ENCODE results near the gene CD9.
A peak's percentile ranks its signal among the peaks of the same experiment; 100 is the strongest.
"Not testable (repeated sequence)": the region's sequence is repeated elsewhere in the genome, so short reads cannot be mapped to it uniquely, and the experiment has no call there.

Gene CD9

DNA sequence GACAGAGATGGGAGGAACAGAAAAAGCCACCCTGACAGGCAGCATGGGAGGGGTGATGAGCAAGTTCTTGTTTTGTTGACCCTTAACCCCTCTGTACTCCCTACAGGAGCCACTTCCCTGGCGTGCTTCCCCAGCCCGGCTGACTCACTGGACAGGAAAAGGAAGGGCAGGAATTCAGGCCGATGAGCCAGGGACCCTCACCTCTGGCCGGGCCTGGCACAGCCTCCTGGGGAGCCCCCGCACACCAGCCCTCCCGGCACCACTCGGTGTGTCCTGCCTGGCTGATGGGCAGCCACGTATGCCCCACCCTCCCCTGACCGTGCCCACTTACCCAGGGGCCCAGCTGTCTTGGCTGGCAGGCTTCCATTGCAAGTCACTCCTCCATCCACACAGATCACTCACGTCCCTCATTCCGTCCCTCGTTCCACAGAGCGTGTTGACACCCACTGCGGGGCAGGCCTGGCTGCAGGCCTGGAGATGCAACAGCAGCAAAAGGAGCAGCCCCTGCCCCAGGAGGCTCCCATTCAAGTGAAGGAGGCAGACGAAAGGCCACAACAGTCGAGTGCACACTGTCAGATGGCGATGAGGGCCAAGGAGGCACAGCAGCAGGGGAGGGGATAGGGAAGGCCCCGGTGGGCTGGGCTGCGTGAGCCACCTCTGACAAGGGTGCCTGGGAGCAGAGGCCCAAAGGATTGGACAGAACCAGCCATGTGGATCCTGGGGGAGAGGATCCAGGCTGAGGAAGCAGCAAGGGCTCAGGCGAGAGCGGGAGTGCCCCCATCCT lies 19.7 kb upstream of the CD9 start:
- DNase-seq, result peak; percentile 54 to 82

DNA sequence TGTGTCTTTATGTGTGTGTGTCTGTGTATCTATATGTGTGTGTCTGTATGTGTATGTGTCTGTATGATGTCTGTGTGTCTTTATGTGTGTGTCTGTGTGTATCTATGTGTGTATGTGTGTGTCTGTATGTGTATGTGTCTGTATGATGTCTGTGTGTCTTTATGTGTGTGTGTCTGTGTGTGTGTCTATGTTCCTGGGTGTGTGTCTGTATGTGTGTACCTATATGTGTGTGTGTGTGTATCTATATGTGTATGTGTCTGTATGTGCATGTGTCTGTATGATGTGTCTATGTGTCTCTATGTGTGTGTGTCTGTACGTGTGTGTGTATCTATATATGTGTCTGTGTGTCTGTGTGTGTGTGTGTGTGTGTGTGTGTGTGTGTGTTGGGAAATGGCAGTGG lies 19.0 kb upstream of the CD9 start:
- DNase-seq, result no peak

DNA sequence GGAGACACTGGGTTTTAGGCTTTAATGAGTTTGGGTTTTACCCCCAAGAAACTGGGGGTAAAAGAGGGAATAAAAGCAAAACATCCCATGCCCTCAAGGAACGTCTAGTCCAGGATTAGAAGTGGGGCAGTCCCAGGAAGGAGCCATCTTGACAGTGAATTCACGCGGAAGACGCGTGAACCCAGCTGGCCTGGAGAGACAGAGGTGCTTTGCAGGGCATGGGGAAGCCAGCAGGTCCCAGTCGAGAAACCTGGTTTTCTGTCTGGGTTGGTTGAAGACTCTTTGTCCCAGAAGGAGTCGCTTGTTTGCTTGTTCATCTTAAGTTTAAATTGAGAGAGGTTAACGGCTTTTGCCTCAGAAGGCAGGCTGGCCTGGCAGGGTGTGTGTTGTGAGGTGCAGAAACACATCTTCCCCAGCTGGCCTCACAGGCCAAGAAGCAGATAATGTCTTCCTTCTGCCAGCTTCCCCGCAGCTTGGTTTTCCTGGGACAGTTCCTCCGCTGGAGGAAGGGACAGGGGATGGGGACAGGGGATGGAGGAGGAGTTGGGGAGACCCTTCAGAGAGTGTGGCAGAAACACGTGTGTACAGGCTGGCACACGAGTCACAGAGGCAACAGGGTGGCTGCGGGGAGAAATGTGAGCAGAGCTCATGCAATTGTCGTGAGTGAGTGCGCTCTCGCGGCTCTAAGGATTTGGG lies 18.5 kb upstream of the CD9 start:
- DNase-seq, result peak; percentile 80 to 87

DNA sequence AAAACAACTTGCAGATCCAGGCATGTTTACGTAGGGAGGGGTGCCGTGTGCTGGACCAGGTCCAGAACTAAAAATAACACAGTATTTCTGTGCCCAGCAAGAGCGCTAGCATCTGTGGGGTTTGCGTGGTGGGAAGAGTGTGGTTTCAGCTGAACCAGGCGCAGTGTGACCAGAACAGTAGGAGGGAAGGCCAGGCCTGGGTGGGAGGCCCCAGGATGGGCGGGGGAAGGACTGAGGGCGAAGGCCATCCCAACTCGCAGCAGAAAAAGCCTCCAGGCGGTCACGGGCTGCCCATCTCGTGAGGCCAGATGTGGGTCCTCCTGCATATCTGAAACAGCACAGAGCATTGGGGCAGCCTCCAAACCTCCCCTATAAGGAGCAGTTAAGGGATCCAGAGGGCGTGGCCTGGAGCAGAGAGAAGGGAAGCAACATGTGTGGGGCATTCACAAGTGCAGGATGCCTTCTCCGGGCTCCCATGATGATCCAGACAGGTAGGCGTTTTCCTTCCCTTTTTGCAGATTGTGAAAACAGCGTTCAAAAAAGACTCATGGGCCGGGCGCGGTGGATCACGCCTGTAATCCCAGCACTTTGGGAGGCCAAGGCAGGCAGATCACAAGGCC lies 17.8 kb upstream of the CD9 start:
- peak; percentile 90 to 94 for DNase-seq

DNA sequence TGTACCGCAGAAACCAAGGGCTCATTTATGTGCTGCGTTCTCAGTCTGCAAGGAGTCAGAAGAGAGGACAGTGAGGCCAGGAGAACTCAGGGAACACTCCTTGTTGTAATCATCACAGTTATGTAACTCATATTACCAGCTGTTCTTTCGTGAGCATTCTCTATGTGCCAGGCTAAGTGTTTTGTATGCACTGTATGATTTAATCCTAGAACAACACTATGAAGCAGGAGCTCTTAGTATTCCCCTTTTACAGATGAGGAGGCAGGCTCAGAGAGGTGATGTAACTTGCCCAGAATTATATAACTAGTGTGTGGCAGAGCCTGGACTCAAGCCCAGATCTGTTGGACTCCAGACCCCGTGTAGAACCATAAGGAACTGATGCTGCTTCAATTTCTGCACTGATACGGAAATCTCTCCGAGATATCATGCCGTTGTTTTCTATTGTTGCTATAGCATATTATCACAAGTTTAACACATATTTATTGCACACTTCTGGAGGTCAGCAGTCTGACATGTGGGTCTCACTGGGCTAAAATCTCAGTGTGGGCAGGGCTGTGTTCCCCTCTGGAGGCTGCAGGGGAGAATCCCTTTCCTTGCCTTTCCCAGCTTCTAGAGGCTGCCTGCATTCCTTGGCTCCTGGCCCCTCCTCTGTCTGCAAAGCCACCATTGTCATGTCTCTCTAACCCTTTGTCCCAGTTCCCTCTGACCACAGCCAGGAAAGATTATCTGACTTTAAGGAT lies 16.3 kb upstream of the CD9 start:
- DNase-seq, result peak; percentile 63 to 86

DNA sequence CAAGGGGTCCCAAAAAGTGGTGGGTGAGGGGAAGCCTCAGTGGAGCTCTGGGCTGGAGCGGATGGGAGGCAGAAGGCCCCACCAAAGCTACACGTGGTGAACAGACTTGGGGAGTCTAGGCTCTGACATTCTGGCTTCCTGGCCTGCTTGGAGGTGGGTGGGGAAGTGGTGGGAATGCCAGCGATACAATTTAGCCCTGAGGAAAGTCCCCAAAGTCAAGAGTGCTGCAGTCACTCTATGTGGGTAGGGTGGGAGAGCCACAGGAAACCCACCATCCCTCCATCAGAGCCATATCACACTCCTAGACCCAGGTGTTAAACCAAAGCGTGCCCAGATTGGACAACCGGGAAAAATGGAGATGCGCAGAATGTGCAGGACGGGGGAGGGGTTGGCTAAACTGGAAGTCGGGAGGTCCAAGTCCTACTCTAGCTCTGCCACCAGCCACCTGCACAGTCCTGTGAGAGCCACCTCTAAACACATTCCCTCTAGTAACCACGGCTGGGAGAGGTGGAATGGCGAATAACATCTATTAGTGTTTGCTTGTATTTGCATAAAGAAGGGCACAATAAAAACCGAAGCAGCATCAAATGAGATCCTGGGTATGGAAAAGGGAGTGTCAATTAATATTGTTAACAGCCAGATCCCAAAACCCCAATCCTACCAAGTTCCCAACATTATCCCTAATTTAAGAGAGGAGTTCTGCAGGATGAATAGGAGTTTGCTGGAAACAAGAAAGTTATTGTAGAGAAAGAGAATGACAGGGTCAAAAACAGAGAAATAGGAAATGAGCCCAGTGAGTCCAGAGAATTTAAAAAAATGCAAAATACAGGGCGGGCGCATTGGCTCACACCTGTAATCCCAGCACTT lies 14.0 kb upstream of the CD9 start:
- no peak for DNase-seq

DNA sequence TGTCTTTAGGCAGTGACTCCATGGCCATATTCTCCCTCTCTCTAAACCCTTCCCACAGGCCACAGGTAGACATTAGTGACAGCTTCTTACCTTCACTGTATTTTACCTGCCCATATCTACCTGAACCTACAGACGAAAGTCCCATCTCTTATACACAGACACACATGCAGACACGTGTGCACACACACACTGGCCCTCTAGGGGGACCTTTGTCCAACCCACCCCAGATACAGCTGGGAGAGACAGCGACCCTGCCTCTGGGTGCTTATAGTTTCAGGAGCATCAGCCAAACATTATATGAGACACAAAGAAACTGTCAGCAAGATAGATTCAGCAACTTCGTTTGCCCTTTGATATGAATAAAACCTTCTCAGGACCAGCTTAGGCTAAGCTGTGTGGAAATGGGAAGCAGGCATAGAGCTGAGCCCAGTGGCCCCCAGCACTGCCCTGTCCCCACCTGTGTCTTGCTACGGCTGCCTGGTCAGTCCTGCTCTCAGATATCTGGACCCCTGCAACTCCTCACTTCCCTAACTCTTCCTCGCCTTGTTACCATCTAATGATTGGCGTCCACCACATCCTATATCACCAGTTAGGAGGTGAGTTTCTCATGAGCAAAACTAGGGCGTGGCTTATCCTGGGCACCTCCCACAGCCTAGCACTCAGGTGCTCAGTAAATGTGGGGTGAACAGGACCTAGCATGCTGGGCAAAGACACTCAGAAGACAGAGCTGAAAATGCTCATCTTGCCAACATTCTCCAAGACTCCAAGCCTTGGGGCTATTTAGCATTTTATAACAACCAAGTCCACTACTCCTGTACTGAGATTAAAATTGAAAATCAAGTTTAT lies 12.0 kb upstream of the CD9 start:
- no peak for DNase-seq

DNA sequence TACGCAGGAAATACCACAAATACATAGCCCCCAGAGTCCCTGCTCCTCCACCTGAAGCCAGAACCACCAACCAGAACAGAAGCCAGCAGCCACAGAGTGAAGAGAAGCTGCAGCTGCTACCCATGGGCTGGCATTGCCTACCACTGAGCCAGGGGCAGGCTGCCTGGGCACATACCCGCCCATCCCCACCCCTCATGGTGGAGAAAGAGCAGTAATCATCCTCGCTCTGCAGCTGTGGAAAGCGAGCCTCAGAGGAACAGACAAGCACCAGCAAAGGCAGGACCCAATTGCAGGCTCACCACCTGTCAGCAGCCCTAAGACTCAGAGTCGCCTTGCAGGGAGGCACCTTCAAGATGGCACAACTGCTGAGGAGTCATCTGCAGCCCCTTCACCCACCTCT lies 11.2 kb upstream of the CD9 start:
- no peak for DNase-seq

DNA sequence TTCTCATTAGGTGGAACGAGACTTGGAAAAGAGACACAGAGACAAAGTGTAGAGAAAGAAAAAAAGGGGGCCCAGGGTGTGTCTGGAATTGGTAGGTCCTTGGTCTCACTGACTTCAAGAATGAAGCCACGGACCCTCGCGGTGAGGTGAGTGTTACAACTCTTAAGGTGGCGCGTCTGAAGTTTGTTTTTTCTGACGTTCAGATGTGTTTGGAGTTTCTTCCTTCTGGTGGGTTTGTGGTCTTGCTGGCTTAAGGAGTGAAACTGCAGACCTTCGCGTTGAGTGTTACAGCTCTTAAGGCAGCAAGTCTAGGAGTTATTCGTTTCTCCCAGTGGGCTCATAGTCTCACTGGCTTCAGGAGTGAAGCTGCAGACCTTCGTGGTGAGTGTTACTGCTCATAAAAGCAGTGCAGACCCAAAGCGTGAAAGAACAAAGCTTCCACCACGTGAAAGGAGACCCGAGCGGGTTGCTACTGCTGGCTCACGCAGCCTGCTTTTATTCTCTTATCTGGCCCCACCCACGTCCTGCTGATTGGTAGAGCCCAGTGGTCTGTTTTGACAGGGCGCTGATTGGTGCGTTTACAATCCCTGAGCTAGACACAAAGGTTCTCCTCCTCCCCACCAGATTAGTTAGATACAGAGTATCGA lies 10.1 kb upstream of the CD9 start:
- DNase-seq, result not testable (repeated sequence)

DNA sequence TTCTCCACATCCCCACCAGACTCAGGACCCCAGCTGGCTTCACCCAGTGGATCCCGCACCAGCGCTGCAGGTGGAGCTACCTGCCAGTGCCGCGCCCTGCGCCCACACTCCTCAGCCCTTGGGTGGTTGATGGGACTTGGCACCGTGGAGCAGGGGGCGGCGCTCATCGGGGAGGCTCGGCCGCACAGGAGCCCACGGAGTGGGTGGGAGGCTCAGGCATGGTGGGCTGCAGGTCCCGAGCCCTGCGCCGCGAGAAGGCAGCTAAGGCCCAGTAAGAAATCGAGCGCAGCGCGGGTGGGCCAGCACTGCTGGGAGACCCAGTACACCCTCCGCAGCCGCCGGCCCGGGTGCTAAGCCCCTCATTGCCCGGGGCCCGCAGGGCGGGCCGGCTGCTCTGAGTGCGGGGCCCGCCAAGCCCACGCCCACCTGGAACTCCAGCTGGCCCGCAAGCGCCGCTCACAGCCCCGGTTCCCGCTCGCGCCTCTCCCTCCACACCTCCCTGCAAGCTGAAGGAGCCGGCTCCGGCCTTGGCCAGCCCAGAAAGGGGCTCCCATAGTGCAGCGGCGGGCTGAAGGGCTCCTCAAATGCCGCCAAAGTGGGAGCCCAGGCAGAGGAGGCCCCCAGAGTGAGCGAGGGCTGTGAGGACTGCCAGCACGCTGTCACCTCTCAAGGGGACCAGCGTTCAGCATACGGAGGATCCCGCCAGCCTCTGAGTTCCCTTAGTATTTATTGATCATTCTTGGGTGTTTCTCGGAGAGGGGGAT lies 9.3 kb upstream of the CD9 start:
- DNase-seq, result not testable (repeated sequence)

DNA sequence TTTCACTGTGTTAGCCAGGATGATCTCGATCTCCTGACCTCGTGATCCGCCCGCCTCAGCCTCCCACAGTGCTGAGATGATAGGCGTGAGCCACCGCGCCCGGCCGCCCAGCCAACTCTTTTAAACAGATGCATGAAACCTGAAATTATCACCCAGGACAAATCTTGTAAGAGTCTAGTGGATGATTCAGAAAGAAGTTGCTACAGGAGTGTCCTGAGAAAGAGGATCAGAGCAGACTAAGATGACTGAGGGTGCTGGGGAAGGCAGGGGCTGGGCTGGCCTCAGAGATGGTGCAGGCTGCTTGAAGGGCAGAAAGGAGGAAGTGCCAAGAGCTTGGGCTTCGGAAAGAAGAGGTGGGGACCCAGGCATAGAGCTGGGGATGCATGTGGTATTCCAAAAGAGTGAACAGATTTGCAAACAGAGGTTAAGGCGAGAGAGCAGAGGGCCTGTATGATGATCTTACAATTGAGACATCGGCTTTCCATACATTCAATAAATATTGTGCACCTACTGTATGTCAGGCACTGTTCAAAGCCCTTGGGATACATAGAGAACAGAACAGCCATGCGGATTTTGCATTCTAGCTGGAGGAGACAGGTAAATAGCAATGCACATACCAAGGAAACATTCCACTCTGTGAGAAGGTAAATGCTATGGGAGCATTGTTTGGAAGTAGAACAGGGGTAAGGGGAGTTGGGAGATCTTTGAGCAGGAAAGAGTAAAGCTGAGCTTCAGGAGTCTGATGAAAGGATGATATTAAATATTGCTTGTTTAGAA lies 7.4 kb upstream of the CD9 start:
- no peak for DNase-seq

DNA sequence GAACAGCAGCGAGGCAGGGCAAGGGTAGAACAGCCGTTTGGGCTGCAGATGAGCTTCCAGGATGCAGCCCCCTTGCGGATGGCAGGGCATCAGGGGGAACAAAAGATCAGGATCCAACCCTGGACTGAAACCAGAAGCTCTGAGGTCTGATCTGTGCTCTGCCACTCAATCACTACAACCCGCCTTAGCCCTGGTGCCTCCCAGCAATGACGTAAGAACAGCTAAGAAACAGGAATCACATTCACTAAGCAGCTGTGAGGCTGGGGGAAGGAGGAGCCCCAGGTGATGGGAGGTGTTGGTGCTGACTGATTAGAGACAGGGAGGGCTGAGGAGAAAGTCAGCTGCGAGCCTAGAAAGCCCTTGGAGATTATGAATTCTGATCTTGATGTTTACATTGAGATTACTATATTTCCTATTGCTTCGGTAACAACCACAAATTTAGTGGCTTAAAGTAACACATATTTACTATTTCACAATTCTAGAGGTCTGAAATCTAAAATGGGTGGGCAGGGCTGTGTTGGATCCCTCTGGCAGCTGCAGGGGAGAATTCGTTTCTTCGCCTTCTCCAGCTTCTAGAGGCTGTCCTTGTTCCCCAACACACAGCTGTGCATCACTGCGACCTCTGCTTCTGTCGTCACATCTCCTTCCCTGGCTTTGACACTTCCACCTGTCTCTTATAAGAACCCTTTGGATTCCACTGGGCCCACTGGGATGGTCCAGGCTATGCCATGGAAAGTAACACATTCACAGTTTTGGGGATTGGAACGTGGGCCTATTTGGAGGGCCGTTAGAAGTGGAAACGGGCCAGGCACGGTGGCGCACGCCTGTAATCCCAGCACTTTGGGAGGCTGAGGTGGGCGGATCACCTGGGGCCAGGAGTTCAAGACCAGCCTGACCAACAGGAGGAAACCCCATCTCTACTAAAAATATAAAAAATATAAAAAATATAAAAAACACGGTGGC lies 6.1 kb upstream of the CD9 start:
- no peak for DNase-seq

DNA sequence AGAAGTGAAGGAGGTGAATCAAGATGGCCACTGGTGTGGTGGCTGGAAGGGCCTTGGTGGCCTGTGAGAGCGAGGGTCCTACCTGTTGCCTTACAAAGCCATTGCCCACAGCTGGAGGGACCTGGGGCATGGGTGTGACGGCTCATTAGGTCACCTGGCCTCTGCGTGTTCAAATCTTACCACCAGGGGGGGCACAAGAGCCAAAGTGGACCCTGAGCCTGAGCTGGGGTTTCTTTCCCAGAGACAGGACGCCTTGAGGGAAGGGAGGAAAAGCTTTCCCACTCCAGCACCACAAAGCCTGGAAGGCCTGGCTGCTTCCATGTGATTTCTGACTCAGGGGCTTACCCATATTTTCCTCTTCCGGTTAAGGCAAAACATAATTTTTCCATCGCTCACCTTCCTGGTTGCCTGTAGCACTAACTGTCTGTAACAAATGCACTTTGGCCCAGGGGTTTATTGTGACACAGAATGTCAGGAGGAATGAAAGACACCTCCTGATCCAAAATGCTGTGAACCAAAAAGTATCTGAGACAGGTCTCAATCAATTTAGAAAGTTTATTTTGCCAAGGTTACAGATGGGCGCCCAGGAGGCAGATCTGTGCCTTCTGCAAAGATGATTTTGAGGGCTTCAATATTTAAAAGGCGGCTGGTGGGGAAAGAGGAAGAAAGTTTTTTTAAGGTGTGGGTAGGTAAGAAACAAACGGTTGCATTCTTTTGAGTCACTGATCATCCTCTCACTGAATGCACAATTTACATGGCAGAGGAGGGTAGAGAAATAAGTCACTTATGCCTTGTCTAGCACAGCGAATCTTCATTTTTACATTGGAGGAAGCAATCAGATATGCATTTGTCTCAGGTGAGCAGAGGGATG lies 4.3 kb upstream of the CD9 start:
- DNase-seq, result peak; percentile 68 to 88

DNA sequence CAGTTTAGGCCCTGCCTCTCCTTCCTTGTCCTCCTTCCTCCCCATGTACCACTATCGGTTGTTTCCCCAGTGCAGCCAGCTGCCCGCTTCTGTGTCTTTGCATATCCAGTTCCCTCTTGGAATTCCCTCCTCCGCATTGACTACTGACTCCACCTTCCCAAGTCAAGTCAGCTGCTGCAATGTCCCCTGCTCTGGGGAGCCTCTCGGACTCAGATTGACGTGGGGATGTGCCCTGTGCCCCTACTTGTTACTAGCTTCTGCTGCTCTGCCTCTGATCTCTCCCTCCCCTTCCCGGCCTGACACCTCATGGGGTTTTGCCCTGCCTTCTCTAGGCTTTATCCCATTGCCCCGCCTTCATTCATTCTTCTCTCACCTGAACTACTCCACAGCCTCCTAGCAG lies 2.1 kb upstream of the CD9 start:
- no peak for DNase-seq

DNA sequence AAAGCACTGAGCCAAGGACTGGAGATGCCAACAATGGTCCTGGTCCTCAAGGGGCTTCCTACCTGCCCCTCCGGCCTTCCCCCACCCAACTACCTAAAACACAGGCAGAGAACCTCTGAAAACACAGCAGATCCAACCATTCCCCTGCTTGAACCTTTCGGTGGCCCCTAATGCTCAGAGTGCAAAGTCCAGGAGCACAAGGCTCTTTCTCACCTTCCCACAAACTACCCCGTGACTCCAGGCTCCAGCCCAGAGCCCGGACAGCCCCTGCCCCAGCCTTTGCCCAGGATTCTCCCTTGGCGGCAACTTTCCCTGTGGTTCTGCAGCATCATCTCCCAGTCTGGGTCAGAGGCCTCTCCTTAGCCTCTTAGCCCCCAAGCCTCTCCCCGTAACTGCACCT lies 1.6 kb upstream of the CD9 start:
- no peak for DNase-seq

DNA sequence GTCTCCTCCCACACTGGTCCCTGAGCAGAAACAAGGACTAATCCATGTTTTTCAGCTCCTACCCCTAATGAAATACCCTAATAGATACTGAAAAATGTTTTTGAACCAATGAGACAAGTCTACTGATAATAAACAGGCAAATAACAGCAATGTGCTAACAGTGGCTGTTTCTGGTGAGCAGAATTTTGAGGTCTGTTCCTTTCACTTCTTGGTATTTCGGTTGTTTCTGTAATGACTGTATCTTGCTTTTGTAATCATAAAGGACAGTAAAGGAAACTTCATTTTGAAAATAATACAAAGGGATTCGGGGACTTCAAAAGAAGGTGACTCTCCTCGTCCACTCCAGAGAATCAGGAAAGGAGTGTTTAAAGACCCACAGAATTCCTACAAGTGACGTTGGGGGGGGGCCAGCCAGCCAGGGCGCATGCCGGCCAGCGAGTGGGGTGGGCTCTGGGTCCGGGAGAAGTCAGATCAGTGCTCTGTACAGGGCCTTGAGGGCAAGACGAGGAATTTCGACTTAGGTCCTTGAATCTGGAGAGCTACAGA lies 1.1 kb upstream of the CD9 start:
- DNase-seq, result no peak

Measured in NCI-H446 (cell line).